Left ventricle myocardium inferior (tissue), 1 donor: ENCODE data around the gene GZMB. TPM values are rescaled to one million over a fixed set of nuclear protein-coding genes. Genes with fewer than 3 reads are reported as not detected.
A peak's percentile ranks its signal among the peaks of the same experiment; 100 is the strongest.

ENCODE experiments used
- DNase-seq: peaks from one replicate; pipeline ENCODE4 v3.0.0-alpha.2; 2020
- H3K27ac ChIP-seq: fragments of 200-600 bp; replicated peaks from 2 replicates; pipeline ENCODE4 v1.8.0; 2021
- H3K27me3 ChIP-seq: fragments of 200-600 bp; 2 replicates; pipeline ENCODE4 v1.8.0; 2021; ENCODE audit warnings: low read depth
- H3K36me3 ChIP-seq: fragments of 200-600 bp; 2 replicates; pipeline ENCODE4 v1.8.0; 2021
- H3K4me1 ChIP-seq: fragments of 200-600 bp; 2 replicates; pipeline ENCODE4 v1.8.0; 2021
- H3K4me3 ChIP-seq: fragments of 200-600 bp; 2 replicates; pipeline ENCODE4 v1.8.0; 2021; ENCODE audit warnings: mild to moderate bottlenecking, moderate library complexity
- H3K9me3 ChIP-seq: fragments of 200-600 bp; replicated peaks from 2 replicates; pipeline ENCODE4 v1.8.0; 2021
- intact Hi-C: fragments of 100-400 bp; cut with micrococcal nuclease; formaldehyde crosslinking; loops from one replicate; pipeline ENCODE4 v1.11.0; 2022
- long read RNA-seq: library from polyadenylated mRNA; unstranded; transcript quantifications from one replicate; pipeline ENCODE4 v2.0.0, GENCODE V29; 2021
- total RNA-seq: library from RNA; stranded (reverse); fragmentation: NEBNext Ultra II Directional; extraction: Animal tissue kit (Norgen Biotek cat#: 25700); gene quantifications from one replicate; pipeline ENCODE4 v1.2.1, GENCODE V29; 2021
- TF ChIP-seq, protein P1 (sequence below): fragments of 200-600 bp; IDR thresholded peaks from 2 replicates; pipeline ENCODE4 v1.8.0; 2021; ENCODE audit warnings: antibody characterized with exemption, mild to moderate bottlenecking, borderline replicate concordance
- donor health status: DM: no; HTN: yes; CAD: no; lungs with severe emphysema.

The GZMB gene, protein sequence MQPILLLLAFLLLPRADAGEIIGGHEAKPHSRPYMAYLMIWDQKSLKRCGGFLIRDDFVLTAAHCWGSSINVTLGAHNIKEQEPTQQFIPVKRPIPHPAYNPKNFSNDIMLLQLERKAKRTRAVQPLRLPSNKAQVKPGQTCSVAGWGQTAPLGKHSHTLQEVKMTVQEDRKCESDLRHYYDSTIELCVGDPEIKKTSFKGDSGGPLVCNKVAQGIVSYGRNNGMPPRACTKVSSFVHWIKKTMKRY
- 0.52 TPM for total RNA-seq
- long read RNA-seq, result 0 reads

DNA sequence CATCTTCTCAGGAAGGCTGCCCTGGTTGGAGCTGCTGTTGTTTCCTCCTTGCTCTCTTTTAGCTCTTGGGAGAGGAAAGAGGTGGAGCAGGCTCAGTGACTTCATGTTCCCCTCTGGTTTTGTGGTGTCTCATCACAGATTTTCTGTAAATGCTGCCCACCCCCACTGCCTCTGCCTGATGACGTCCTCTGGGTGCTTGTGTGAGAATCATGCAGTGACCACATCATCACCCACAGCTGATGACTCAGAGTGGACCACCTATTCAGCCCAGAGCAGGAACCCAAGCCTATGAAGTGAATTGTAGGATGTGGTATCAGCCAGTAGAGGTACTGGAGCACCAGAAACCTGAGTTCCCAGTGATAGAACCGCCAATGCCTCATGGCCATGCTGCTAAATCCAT lies at the start of gene GZMB:
Gene GZMB, minus strand, starts transcription at position 33 of the 400 bp plus-strand sequence. Its CDS starts 30 bp downstream, at position 3.
- DNase-seq, result no peak
- Histone ChIP-seq H3K4me1 (no peaks in the 10 kb centered on the region), H3K4me3 (no peak within 1 kb of the TSS), H3K9me3 (no peaks in the 10 kb centered on the region), H3K27ac (no peak within 1 kb of the TSS), H3K36me3 (no peaks in the 10 kb centered on the region), H3K27me3 (peaks cover 13% of the 10 kb centered on the region)
- intact Hi-C loops, result no loop called here
- TF ChIP-seq, protein P1, sequence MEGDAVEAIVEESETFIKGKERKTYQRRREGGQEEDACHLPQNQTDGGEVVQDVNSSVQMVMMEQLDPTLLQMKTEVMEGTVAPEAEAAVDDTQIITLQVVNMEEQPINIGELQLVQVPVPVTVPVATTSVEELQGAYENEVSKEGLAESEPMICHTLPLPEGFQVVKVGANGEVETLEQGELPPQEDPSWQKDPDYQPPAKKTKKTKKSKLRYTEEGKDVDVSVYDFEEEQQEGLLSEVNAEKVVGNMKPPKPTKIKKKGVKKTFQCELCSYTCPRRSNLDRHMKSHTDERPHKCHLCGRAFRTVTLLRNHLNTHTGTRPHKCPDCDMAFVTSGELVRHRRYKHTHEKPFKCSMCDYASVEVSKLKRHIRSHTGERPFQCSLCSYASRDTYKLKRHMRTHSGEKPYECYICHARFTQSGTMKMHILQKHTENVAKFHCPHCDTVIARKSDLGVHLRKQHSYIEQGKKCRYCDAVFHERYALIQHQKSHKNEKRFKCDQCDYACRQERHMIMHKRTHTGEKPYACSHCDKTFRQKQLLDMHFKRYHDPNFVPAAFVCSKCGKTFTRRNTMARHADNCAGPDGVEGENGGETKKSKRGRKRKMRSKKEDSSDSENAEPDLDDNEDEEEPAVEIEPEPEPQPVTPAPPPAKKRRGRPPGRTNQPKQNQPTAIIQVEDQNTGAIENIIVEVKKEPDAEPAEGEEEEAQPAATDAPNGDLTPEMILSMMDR, result no peak

GRCh38 chr14:24681056-24681455 lies 47.1 kb upstream of the GZMB start:
- H3K9me3 ChIP-seq, result no peaks in the 10 kb centered on the region
- H3K4me3 ChIP-seq, result no peak overlapping the region
- no peaks in the 10 kb centered on the region for H3K36me3 ChIP-seq
- TF ChIP-seq, protein P1, result no peak
- H3K27ac ChIP-seq, result no peak overlapping the region
- H3K27me3 ChIP-seq, result no peaks in the 10 kb centered on the region
- peaks cover 14% of the 10 kb centered on the region for H3K4me1 ChIP-seq
- intact Hi-C loops, result no loop called here
- no peak for DNase-seq

- Histone ChIP-seq H3K36me3 (no peaks in the 10 kb centered on the region), H3K27me3 (no peaks in the 10 kb centered on the region), H3K9me3 (no peaks in the 10 kb centered on the region), H3K27ac (no peak overlapping the region), H3K4me3 (no peak overlapping the region), H3K4me1 (peaks cover 14% of the 10 kb centered on the region)
- no peak for DNase-seq
- intact Hi-C loops, result no loop called here
- TF ChIP-seq, protein P1, result no peak
These were observed 46.5 kb upstream of the GZMB start for GRCh38 chr14:24680516-24680915.

GRCh38 chr14:24679248-24679961 lies 45.4 kb upstream of the GZMB start:
- TF ChIP-seq, protein P1, result no peak
- Histone ChIP-seq H3K36me3 (no peaks in the 10 kb centered on the region), H3K27me3 (no peaks in the 10 kb centered on the region), H3K27ac (peak overlapping the region; percentile 45), H3K9me3 (no peaks in the 10 kb centered on the region), H3K4me3 (peak overlapping the region; percentile 55), H3K4me1 (peaks cover 14% of the 10 kb centered on the region)
- DNase-seq, result no peak
- intact Hi-C loops, result no loop called here

- no peaks in the 10 kb centered on the region for H3K36me3 ChIP-seq
- peak overlapping the region; percentile 22 for H3K27ac ChIP-seq
- no peaks in the 10 kb centered on the region for H3K27me3 ChIP-seq
- intact Hi-C loops, result no loop called here
- TF ChIP-seq, protein P1, result peak; percentile 98
- peaks cover 14% of the 10 kb centered on the region for H3K4me1 ChIP-seq
- H3K9me3 ChIP-seq, result no peaks in the 10 kb centered on the region
- peak; percentile 26 for DNase-seq
- H3K4me3 ChIP-seq, result peak overlapping the region; percentile 55
These were observed 44.8 kb upstream of the GZMB start for GRCh38 chr14:24678801-24679247.
